Adrenal gland (tissue), 12 donors: ENCODE measurements around the gene OOSP1. TPM values are rescaled to one million over a fixed set of nuclear protein-coding genes. Genes with fewer than 3 reads are reported as not detected.

Experiments
- DNase-seq, 7 donors: peaks; one replicate each; pipeline ENCODE4 v3.0.0-alpha.2; 2019 to 2020
- H3K27ac ChIP-seq, 5 donors: fragments of 200-600 bp; sonication (generic) in 4 of 5; 1 replicate in 3 of 5; 2 replicates in 2 of 5; pipeline versions ENCODE4 v1.5.1 to v1.8.0; 2016 to 2020; ENCODE audit warnings: mild to moderate bottlenecking in 1 of 5
- H3K27me3 ChIP-seq: fragments of 200-600 bp; 2 replicates; pipeline ENCODE4 v1.8.0; 2021
- H3K36me3 ChIP-seq, 2 donors: fragments of 200-600 bp; replicated peaks in 1 of 2; 1 replicate in 1 of 2; 2 replicates in 1 of 2; pipeline versions ENCODE4 v1.5.1 to v1.8.0; 2018 to 2022
- H3K4me1 ChIP-seq, 2 donors: fragments of 200-600 bp; replicated peaks in 1 of 2; 1 replicate in 1 of 2; 2 replicates in 1 of 2; pipeline versions ENCODE4 v1.5.1 to v1.8.0; 2018 to 2021
- H3K4me3 ChIP-seq, 4 donors: fragments of 200-600 bp; sonication (generic) in 3 of 4; one replicate each; pipeline ENCODE4 v1.5.1; 2016 to 2018
- H3K9me3 ChIP-seq, 3 donors: fragments of 200-600 bp; sonication (generic) in 1 of 3; replicated peaks in 1 of 3; 1 replicate in 2 of 3; 2 replicates in 1 of 3; pipeline versions ENCODE4 v1.5.1 to v1.8.0; 2016 to 2021
- CTCF ChIP-seq, 6 experiments: fragments of 450-650 bp in 4 of 6; fragments of 200-600 bp in 2 of 6; sonication (generic) in 1 of 6; IDR thresholded peaks; 1 replicate in 5 of 6; 2 replicates in 1 of 6; pipeline versions ENCODE4 v1.5.1 to v1.8.0; 2016 to 2021; ENCODE audit warnings: antibody characterized with exemption in 6 of 6, mild to moderate bottlenecking in 2 of 6, moderate library complexity in 1 of 6
- POLR2A ChIP-seq, 2 donors: fragments of 450-650 bp; IDR thresholded peaks; one replicate each; pipeline ENCODE4 v1.6.1; 2017; ENCODE audit warnings: antibody characterized with exemption in 2 of 2, mild to moderate bottlenecking in 2 of 2, moderate library complexity in 1 of 2
- WGBS, 4 donors: extraction: QIAGEN DNeasy Blood & Tissue Kit in 2 of 4; methylation state at CpG; one replicate each; pipeline versions ENCODE4 v1.1.5 to v1.1.7; 2013 to 2017; 5-methylcytosine and 5-hydroxymethylcytosine counted together
- intact Hi-C, 2 donors: fragments of 100-400 bp; cut with DNase I; formaldehyde crosslinking; loops; one replicate each; pipeline versions ENCODE4 v1.14.1 to v1.15.0; 2022 to 2023
- polyA plus RNA-seq, 3 donors: library from polyadenylated mRNA; stranded (reverse); fragments of 200-250 nt in 2 of 3; fragments of 350-450 nt in 1 of 3; fragmentation: Illumina TruSeq in 1 of 3; extraction: RNeasy Lipid Tissue Mini Kit (QIAGEN cat#74804) in 1 of 3; gene quantifications; one replicate each; pipeline ENCODE4 v1.2.3, GENCODE V29; 2013 to 2014
- total RNA-seq, 9 donors: library from RNA; depleted of rRNA in 4 of 9; stranded (reverse); fragments of >200 nt in 4 of 9; fragments of 120-200 nt in 1 of 9; fragmentation: NEBNext Ultra II Directional in 1 of 9; extraction: Animal tissue kit (Norgen Biotek cat#: 25700) in 1 of 9; gene quantifications; one replicate each; pipeline versions ENCODE4 v1.1.0 to v1.2.4, GENCODE V29; 2013 to 2023
- donor health status: healthy with polysubstance abuse.
- donor health status: Bipolar disorder and iron deficiency.
- donor health status: DM: yes; HTN: yes; CAD: no.
- donor health status: DM: no; HTN: no; CAD: no.
- donor health status: DM: no; HTN: no; CAD: no.
- donor health status: DM: yes; HTN: yes; CAD: no.

The OOSP1 gene
- total and polyA plus RNA-seq, 12 donors, result not detected

- DNase-seq, result no peak
- WGBS, 4 donors, result 69 to 80% (median 74%) methylated on average over 9 of the region's 9 CpGs
- Histone ChIP-seq H3K27ac (no peak overlapping the region), H3K4me3 (no peak overlapping the region), H3K36me3 (no peaks in the 10 kb centered on the region), H3K27me3 (no peaks in the 10 kb centered on the region), H3K4me1 (no peaks in the 10 kb centered on the region), H3K9me3 (no peaks in the 10 kb centered on the region)
- intact Hi-C loops, result no loop called here
- no peak for TF ChIP-seq CTCF (IDR thresholded peaks at IDR 0.05)
- TF ChIP-seq POLR2A (IDR thresholded peaks at IDR 0.05), result no peak
These were observed 22.5 kb downstream of the OOSP1 start for GRCh38 chr11:59960502-59961381.

GRCh38 chr11:59962107-59962482, 23.9 kb downstream of the OOSP1 start:
- Histone ChIP-seq H3K4me3 (no peak overlapping the region), H3K36me3 (no peaks in the 10 kb centered on the region), H3K27me3 (no peaks in the 10 kb centered on the region), H3K4me1 (no peaks in the 10 kb centered on the region), H3K27ac (no peak overlapping the region), H3K9me3 (no peaks in the 10 kb centered on the region)
- no peak for DNase-seq
- 72 to 84% (median 79%) methylated on average over 2 of the region's 2 CpGs for WGBS, 4 donors
- no peak for TF ChIP-seq CTCF (IDR thresholded peaks at IDR 0.05)
- TF ChIP-seq POLR2A (IDR thresholded peaks at IDR 0.05), result no peak
- intact Hi-C loops, result no loop called here

GRCh38 chr11:59963733-59964132, 25.5 kb downstream of the OOSP1 start, which contains the start of gene OOSP4A:
TSS of gene OOSP4A (plus strand) at chr11:59964033. CDS start at chr11:59964033, 0 bp downstream.
- H3K4me1 ChIP-seq, result no peaks in the 10 kb centered on the region
- TF ChIP-seq POLR2A (IDR thresholded peaks at IDR 0.05) (no peak), CTCF (IDR thresholded peaks at IDR 0.05) (no peak)
- H3K4me3 ChIP-seq, result no peak within 1 kb of the TSS
- intact Hi-C loops, result no loop called here
- H3K36me3 ChIP-seq, result no peaks in the 10 kb centered on the region
- no peaks in the 10 kb centered on the region for H3K9me3 ChIP-seq
- H3K27ac ChIP-seq, result no peak within 1 kb of the TSS
- WGBS, 4 donors, result 79 to 89% (median 85%) methylated on average over 3 of the region's 3 CpGs
- no peak for DNase-seq
- H3K27me3 ChIP-seq, result no peaks in the 10 kb centered on the region

GRCh38 chr11:59965424-59965823, 27.2 kb downstream of the OOSP1 start:
- Histone ChIP-seq H3K4me1 (no peaks in the 10 kb centered on the region), H3K4me3 (no peak overlapping the region), H3K9me3 (no peaks in the 10 kb centered on the region), H3K27me3 (no peaks in the 10 kb centered on the region), H3K36me3 (no peaks in the 10 kb centered on the region), H3K27ac (no peak overlapping the region)
- 67 to 75% (median 73%) methylated on average over 7 of the region's 7 CpGs for WGBS, 4 donors
- no peak for DNase-seq
- TF ChIP-seq POLR2A (IDR thresholded peaks at IDR 0.05) (no peak), CTCF (IDR thresholded peaks at IDR 0.05) (no peak)
- intact Hi-C loops, result no loop called here
